HepG2 (cell line): ENCODE measurements around the gene CTNNA3. TPM values are rescaled to one million over a fixed set of nuclear protein-coding genes. Genes with fewer than 3 reads are reported as not detected.

ENCODE experiments used
- ATAC-seq: fragments of 200-7000 bp; cut with Tn5 transposase; 3 replicates; pipeline ENCODE4 v1.9.1; 2020; ENCODE audit warnings: mild to moderate bottlenecking, moderate library complexity
- BruUV-seq: library from RNA; stranded (reverse); fragments of 400-500 nt; replicated peaks from 2 replicates; lab custom pipeline; 2021; lab: Mats Ljungman, UMichigan
- CTCF ChIA-PET: fragments of 300-600 bp; formaldehyde crosslinking; extraction: SDS; loops from one replicate; lab custom pipeline; 2021; ENCODE audit warnings: low total read pairs, inconsistent platforms, low intra/inter-chr PET ratio; lab: Yijun Ruan, JAX
- POLR2A ChIA-PET: fragments of 350-600 bp; sonication (Branson Sonifier 250); formaldehyde crosslinking; loops from one replicate; lab custom pipeline; 2020; ENCODE audit warnings: antibody characterized with exemption, inconsistent platforms; lab: Yijun Ruan, JAX
- DNase-seq: peaks from one replicate; pipeline ENCODE4 v3.0.0-alpha.2; 2015; ENCODE audit warnings: low spot score
- FAIRE-seq: peaks from 3 replicates; lab custom pipeline; 2011; peaks lifted over from hg19 to GRCh38; lab: Jason Lieb, UNC
- H2AFZ ChIP-seq: one replicate; pipeline ENCODE4 v1.6.1; 2011; ENCODE audit warnings: low read length, inconsistent platforms
- H3K27ac ChIP-seq: fragments of 300-600 bp; 3 replicates; pipeline ENCODE4 v1.8.0; 2011; ENCODE audit warnings: mixed run types, mild to moderate bottlenecking, mixed read lengths, low read length, inconsistent platforms; ENCODE audit not compliant: insufficient read depth; ENCODE audit errors: extremely low read length
- H3K27me3 ChIP-seq, 2 experiments: fragments of 200-600 bp in 1 of 2; 2 replicates in 1 of 2; 3 replicates in 1 of 2; pipeline versions ENCODE4 v1.6.0 to v1.8.0; 2011; ENCODE audit warnings: low read length in 2 of 2, mild to moderate bottlenecking in 2 of 2, moderate library complexity in 2 of 2, inconsistent platforms in 1 of 2; ENCODE audit not compliant: insufficient read depth in 2 of 2, control insufficient read depth in 1 of 2
- H3K36me3 ChIP-seq, 2 experiments: fragments of 200-600 bp in 1 of 2; replicated peaks in 1 of 2; 2 replicates in 1 of 2; 3 replicates in 1 of 2; pipeline versions ENCODE4 v1.5.1 to v1.8.0; 2011; ENCODE audit warnings: low read length in 2 of 2, inconsistent platforms in 1 of 2; ENCODE audit not compliant: insufficient read depth in 2 of 2, control insufficient read depth in 1 of 2
- H3K4me1 ChIP-seq: 2 replicates; pipeline ENCODE4 v1.5.1; 2012; ENCODE audit warnings: low read length, inconsistent platforms; ENCODE audit not compliant: insufficient read depth
- H3K4me2 ChIP-seq: 2 replicates; pipeline ENCODE4 v1.6.0; 2011; ENCODE audit warnings: low read depth, low read length, inconsistent platforms
- H3K4me3 ChIP-seq, 3 experiments: fragments of 200-600 bp in 1 of 3; sonication (generic), shearing (Covaris generic) in 1 of 3; replicated peaks in 1 of 3; 2 replicates each; pipeline ENCODE4 v1.5.1; 2011 to 2016; ENCODE audit warnings: low read length in 3 of 3, inconsistent platforms in 2 of 3, low read depth in 2 of 3, mild to moderate bottlenecking in 2 of 3, control low read depth in 1 of 3, mixed read lengths in 1 of 3; ENCODE audit not compliant: insufficient read depth in 1 of 3
- H3K79me2 ChIP-seq: one replicate; pipeline ENCODE4 v1.6.1; 2011; ENCODE audit warnings: low read length, inconsistent platforms; ENCODE audit not compliant: insufficient read depth
- H3K9ac ChIP-seq: 2 replicates; pipeline ENCODE4 v1.6.0; 2011; ENCODE audit warnings: mild to moderate bottlenecking, low read depth, low read length, inconsistent platforms; ENCODE audit not compliant: insufficient read depth
- H3K9me3 ChIP-seq: 2 replicates; pipeline ENCODE4 v1.5.1; 2012; ENCODE audit warnings: mild to moderate bottlenecking, low read length
- H4K20me1 ChIP-seq: 2 replicates; pipeline ENCODE4 v1.6.0; 2011; ENCODE audit warnings: inconsistent platforms, mild to moderate bottlenecking, low read length, moderate library complexity; ENCODE audit not compliant: insufficient read depth
- ARNTL ChIP-seq: sonication (generic); formaldehyde crosslinking; IDR thresholded peaks from 2 replicates; pipeline ENCODE4 v1.4.0; 2020; ENCODE audit warnings: mild to moderate bottlenecking, missing genetic modification reagents
- HHEX ChIP-seq: IDR thresholded peaks from 2 replicates; pipeline ENCODE4 v1.6.1; 2016; ENCODE audit warnings: control low read depth
- JARID2 ChIP-seq: sonication (generic); formaldehyde crosslinking; IDR thresholded peaks from 2 replicates; pipeline ENCODE4 v1.8.1; 2023; ENCODE audit warnings: missing genetic modification reagents, inconsistent platforms; ENCODE audit not compliant: insufficient replicate concordance
- MEF2D ChIP-seq: sonication (generic); formaldehyde crosslinking; IDR thresholded peaks from 2 replicates; pipeline ENCODE4 v1.5.1; 2020; ENCODE audit warnings: mild to moderate bottlenecking, missing genetic modification reagents
- PBX3 ChIP-seq: sonication (generic); formaldehyde crosslinking; IDR thresholded peaks from 2 replicates; pipeline ENCODE4 v1.8.1; 2023; ENCODE audit warnings: missing genetic modification reagents, inconsistent platforms, borderline replicate concordance
- SSRP1 ChIP-seq: IDR thresholded peaks from 2 replicates; pipeline ENCODE4 v1.6.1; 2016; ENCODE audit warnings: control low read depth
- TSC22D2 ChIP-seq: sonication (generic); formaldehyde crosslinking; IDR thresholded peaks from 2 replicates; pipeline ENCODE4 v1.5.1; 2020; ENCODE audit warnings: missing genetic modification reagents, mild to moderate bottlenecking, borderline replicate concordance
- USF2 ChIP-seq, 2 experiments: sonication (generic) in 1 of 2; formaldehyde crosslinking in 1 of 2; IDR thresholded peaks; 2 replicates each; pipeline versions ENCODE4 v1.5.1 to v1.6.1; 2011 to 2020; ENCODE audit warnings: borderline replicate concordance in 1 of 2, low read depth in 1 of 2, low read length in 1 of 2, mild to moderate bottlenecking in 1 of 2, missing genetic modification reagents in 1 of 2, moderate library complexity in 1 of 2
- ZMAT3 ChIP-seq: sonication (generic); formaldehyde crosslinking; conservative IDR thresholded peaks from 2 replicates; pipeline ENCODE4 v1.7.0; 2021; ENCODE audit warnings: missing genetic modification reagents
- ZNF576 ChIP-seq: sonication (generic); formaldehyde crosslinking; IDR thresholded peaks from 2 replicates; pipeline ENCODE4 v1.4.0; 2020; ENCODE audit warnings: mild to moderate bottlenecking, missing genetic modification reagents
- ZNF605 ChIP-seq: sonication (generic); formaldehyde crosslinking; IDR thresholded peaks from 2 replicates; pipeline ENCODE4 v1.8.0; 2022; ENCODE audit warnings: mild to moderate bottlenecking, missing genetic modification reagents
- ZNF724P ChIP-seq: sonication (generic); formaldehyde crosslinking; IDR thresholded peaks from 2 replicates; pipeline ENCODE4 v1.8.0; 2022; ENCODE audit warnings: missing genetic modification reagents, borderline replicate concordance
- ZNF790 ChIP-seq: sonication (generic); formaldehyde crosslinking; IDR thresholded peaks from 2 replicates; pipeline ENCODE4 v1.8.0; 2022; ENCODE audit warnings: missing genetic modification reagents, mild to moderate bottlenecking, borderline replicate concordance
- WGBS: methylation state at CpG from one replicate; pipeline ENCODE4 v1.1.6; 2017; ENCODE audit warnings: low lambda C conversion rate; 5-methylcytosine and 5-hydroxymethylcytosine counted together
- in situ Hi-C: cut with HindIII; loops from 2 replicates; pipeline ENCODE4 v1.10.0; 2017; ENCODE audit warnings: low pct_unique_long_range_greater_than_20kb; ENCODE audit not compliant: extremely low pct_ligation_motif_present
- intact Hi-C: fragments of 100-400 bp; cut with micrococcal nuclease; formaldehyde crosslinking; loops from one replicate; pipeline ENCODE4 v1.10.0; 2022; ENCODE audit not compliant: unreplicated experiment
- polyA plus RNA-seq, 8 experiments: library from polyadenylated mRNA; depleted of rRNA in 3 of 8; stranded (reverse) in 7 of 8; unstranded in 1 of 8; fragments of >200 nt; fragmentation: Illumina TruSeq in 4 of 8; extraction: Trizol in 4 of 8; gene quantifications; 2 replicates each; pipeline versions ENCODE4 v1.2.1 to v1.2.3, GENCODE V29; 2011 to 2016; ENCODE audit warnings: low read depth in 4 of 8, missing spikeins in 1 of 8, mixed read lengths in 1 of 8; ENCODE audit not compliant: insufficient read depth in 1 of 8
- total RNA-seq, 5 experiments: library from RNA; depleted of rRNA; stranded (reverse); fragments of >200 nt; fragmentation: Illumina TruSeq; extraction: Trizol; gene quantifications; 2 replicates each; pipeline ENCODE4 v1.2.3, GENCODE V29; 2016; ENCODE audit warnings: low read depth in 1 of 5

The CTNNA3 gene
- total and polyA plus RNA-seq, 2 of the 13 experiments (the other 11 are each of a cell fraction or from before 2014, with no cell fraction given): not detected

- BruUV-seq: no TSS peak
- TF ChIP-seq PBX3 (CRISPR knock-in tag) (no peak), ZNF605 (no peak), ARNTL (CRISPR knock-in tag) (no peak), ZNF790 (no peak), JARID2 (CRISPR knock-in tag) (no peak), ZNF724P (CRISPR knock-in tag) (no peak), MEF2D (CRISPR knock-in tag) (no peak)
- in situ Hi-C loops: no loop called here
- ChIA-PET POLR2A (no interaction called here), CTCF (no interaction called here)
- H3K4me3 ChIP-seq: no peak overlapping the region
- H4K20me1 ChIP-seq: no peaks in the 10 kb centered on the region
- no peaks in the 10 kb centered on the region for H3K36me3 ChIP-seq
- no peaks in the 10 kb centered on the region for H3K79me2 ChIP-seq
- FAIRE-seq (no peak), DNase-seq (no peak), ATAC-seq (no peak)
- H3K9me3 ChIP-seq: peaks cover 73% of the 10 kb centered on the region
- H2AFZ ChIP-seq: no peak overlapping the region
- no peak overlapping the region for H3K4me2 ChIP-seq
- H3K27me3 ChIP-seq: no peaks in the 10 kb centered on the region
- WGBS: 6% methylated on average over 2 of the region's 2 CpGs
- intact Hi-C loops: no loop called here
- H3K27ac ChIP-seq: no peak overlapping the region
- H3K4me1 ChIP-seq: no peaks in the 10 kb centered on the region
- H3K9ac ChIP-seq: no peak overlapping the region
These were observed 1240.7 kb downstream of the CTNNA3 start for GRCh38 chr10:66455304-66455703.

GRCh38 chr10:66440568-66440967, 1255.4 kb downstream of the CTNNA3 start:
- 3% methylated on average over 1 of the region's 1 CpG for WGBS
- H3K9ac ChIP-seq: no peak overlapping the region
- H3K4me2 ChIP-seq: no peak overlapping the region
- POLR2A ChIA-PET: no interaction called here
- in situ Hi-C loops (no loop called here), intact Hi-C loops (no loop called here)
- FAIRE-seq: no peak
- no peak overlapping the region for H3K4me3 ChIP-seq
- no peaks in the 10 kb centered on the region for H3K36me3 ChIP-seq
- BruUV-seq: no TSS peak
- no peak overlapping the region for H2AFZ ChIP-seq
- no peaks in the 10 kb centered on the region for H3K79me2 ChIP-seq
- H4K20me1 ChIP-seq: no peaks in the 10 kb centered on the region
- no peaks in the 10 kb centered on the region for H3K27me3 ChIP-seq
- ATAC-seq: no peak
- no peak for DNase-seq
- H3K27ac ChIP-seq: no peak overlapping the region
- H3K4me1 ChIP-seq: no peaks in the 10 kb centered on the region
- peaks cover 47% of the 10 kb centered on the region for H3K9me3 ChIP-seq
- TF ChIP-seq SSRP1 (CRISPR knock-in tag) (no peak), TSC22D2 (CRISPR knock-in tag) (no peak), ZNF576 (CRISPR knock-in tag) (no peak), ZMAT3 (CRISPR knock-in tag) (no peak), USF2 (IDR thresholded peaks at IDR 0.05; ENCODE audit: low read depth, low read length) (no peak), USF2 (CRISPR knock-in tag; IDR thresholded peaks at IDR 0.05; ENCODE audit: borderline replicate concordance) (no peak), HHEX (CRISPR knock-in tag) (no peak)
- TF ChIP-seq, all 625 proteins: peak for 0
- CTCF ChIA-PET: no interaction called here
